T-helper 2 cell treated with Interferon-gamma antibody and Interleukin-4, amounts not matched to agents 100 ng/mL and 5 ng/mL, for 36 hours (primary cell): Measurements from ENCODE around the gene HES2. TPM values are rescaled to one million over a fixed set of nuclear protein-coding genes. Genes with fewer than 3 reads are reported as not detected.
"Not testable (repeated sequence)": the region's sequence is repeated elsewhere in the genome, so short reads cannot be mapped to it uniquely, and the experiment has no call there.

Experiments
- intact Hi-C: fragments of 100-400 bp; cut with micrococcal nuclease; formaldehyde crosslinking; loops from one replicate; pipeline ENCODE4 v1.15.1; 2023
- total RNA-seq: library from RNA; stranded (reverse); gene quantifications from 2 replicates; pipeline ENCODE4 v1.2.3, GENCODE V29; 2022

HES2 gene
- total RNA-seq, 1 donor from 2014 or later = 0.93 TPM

DNA sequence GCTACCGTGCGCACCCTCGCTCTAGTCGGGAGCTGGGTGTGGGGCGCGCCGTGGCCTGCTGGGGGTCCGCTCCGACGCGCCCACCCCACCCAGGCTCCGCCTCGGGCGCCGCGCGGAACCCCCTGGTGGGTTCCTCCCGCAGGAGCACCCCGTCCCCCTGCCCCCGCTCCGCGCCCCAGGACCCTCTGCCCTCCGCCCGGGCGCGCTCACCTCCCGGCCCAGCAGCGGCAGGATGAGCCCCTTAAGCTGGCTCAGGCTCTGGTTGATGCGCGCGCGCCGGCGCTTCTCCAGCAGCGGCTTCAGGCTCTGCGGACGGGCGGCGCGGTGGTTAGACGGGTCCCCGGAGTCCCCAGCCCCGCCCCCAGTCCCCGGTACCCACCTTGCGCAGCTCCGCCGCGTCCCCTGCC is 319 bp downstream of the HES2 start:
- intact Hi-C loops = no loop called here

DNA sequence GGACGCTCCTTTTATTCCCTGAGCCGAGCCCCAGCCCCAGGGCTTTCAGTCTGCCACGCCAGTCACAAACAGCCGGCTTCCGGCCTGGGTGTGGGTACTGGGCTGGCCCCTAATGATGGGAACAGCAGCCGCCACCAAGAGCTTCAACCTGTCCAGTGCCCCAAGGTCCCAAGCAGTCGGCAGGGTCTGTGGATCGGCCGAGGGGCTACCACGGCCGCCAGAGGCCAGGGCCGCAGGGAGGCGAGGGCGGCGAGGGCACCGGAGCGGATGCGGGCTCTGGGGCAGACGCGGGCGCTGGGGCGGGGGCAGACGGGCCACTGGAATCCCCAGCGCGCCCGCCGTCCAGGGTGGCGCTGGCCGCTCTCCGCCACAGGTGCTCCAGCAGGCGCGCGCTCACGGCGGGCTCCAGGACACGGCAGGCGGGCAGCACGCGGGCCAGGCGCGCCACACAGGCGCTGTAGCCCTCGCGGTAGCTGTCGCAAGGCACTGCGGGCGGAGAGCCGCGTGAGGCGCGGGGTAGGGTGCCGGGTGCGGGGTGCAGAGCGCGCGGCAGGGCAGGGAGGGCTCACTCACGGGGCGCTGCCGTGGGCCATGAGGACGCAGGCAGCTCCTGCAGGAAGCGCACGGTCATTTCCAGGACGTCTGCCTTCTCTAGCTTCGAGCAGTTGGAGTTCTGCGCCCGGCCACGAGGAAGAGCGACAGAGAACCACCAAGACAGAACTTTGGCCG is 887 bp downstream of the HES2 start:
- intact Hi-C loops = no loop called here

GRCh38 chr1:6417961-6418667 is 1.6 kb downstream of the HES2 start:
- intact Hi-C loops = no loop called here

DNA sequence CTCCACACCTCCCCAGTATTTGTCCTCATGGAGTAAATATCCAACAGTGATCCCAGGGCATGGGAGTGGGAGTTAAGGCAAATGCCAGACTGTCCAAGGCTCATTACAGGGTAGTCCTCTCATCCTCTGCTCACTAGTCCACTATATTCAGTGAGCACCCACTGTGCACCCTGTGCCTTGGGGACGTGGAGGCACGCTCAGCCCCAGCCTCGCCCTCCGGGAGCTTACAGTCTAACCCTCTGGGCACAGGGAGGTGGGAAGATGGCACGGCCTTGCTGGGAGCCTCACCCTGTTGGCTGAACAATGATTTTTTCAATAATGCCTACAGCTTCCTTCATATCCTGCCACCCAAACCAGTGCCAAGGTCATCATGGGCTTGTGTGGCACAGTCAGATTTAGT is 2.8 kb downstream of the HES2 start:
- intact Hi-C loops = no loop called here

DNA sequence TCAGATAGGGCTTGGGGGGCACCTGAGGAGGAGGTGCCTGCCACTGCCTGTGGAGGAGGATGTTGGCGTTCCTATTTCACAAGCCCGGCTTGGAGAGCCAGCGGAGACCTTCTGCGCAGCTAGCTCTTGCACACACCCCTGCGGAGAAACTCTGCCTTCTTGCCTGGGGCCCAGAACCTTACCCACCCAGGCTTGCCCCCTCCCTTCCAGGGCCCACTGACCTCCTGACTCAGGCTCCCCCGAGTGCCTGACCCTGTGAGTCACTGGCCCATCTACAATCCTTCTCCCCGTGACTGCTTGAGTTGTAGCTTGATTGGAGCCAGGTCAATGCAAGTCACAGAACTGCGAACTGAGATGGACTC is 3.4 kb downstream of the HES2 start:
- intact Hi-C loops = no loop called here

DNA sequence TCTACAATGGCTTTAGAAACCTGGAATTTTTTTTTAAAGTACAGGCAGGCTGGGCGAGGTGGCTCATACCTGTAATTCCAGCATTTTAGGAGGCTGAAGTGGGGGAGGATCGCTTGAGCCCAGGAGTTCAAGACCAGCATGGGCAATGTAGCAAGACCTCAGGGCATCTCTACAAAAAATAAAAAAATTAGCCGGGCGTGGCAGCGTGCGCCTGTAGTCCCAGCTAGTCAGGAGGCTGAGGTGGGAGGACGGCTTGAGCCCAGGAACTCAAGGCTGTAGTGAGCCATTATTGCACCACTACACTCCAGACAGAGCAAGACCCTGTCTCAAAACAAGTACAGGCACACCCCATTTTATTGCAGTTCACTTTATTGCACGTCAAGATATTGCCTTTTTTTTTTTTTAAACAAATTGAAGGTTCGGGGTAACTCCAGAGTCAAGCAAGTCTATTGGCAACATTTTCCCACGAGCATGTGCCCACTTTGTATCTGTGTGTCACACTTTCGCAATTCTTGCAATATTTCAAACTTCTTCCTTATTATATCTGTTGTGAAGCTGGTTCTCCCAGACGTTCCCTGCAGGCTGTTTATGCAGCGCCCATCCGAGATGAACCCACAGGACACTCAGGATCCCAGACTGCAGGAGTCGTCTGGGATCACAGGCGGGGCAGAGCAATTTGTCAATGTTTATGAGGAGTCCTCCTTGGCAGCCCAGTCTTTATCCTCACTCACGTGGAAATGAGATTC is 4.7 kb downstream of the HES2 start:
- intact Hi-C loops = no loop called here

DNA sequence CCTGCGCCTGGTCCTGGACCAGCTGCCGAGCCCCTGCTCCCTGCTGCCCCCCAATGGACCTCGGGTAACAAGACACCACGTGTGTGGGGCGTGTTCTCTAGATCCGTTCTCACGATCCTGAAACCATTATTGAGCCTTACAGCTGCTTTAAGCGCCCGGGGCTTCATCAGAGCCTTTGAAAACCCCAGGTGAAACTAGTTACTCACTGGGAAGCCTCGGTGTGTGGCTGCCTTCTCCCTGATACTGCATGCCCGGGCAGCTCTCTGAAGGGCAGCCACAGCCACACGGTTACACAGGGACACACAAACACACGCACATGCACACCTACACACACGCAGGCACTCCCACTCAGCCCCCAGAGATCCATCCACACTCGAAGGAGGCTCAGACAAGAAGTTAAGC is 5.3 kb downstream of the HES2 start:
- intact Hi-C loops = no loop called here

- intact Hi-C loops = no loop called here
Measured at GRCh38 chr1:6412896-6413295, 6.8 kb downstream of the HES2 start.

GRCh38 chr1:6410248-6410893 is 9.3 kb downstream of the HES2 start:
- intact Hi-C loops = no loop called here

GRCh38 chr1:6409733-6410132 is 10.0 kb downstream of the HES2 start:
- intact Hi-C loops = no loop called here

DNA sequence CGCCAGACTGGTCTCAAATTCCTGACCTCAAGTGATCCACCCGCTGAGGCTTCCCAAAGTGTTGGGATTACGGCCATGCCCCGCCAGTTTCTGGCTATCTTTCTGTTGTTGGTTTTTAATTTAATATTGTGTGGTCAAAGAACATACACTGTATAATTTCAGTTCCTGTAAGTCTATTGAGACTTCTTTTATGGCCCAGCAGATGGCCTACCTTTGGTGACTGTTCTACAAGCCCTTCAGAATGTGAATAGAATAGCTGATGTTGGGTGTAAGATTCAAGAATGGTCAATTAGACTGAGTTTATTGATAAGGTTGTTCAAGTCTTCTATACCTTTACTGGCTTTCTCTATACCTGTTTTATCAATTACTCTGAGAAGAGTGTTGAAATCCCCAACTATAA is 10.7 kb downstream of the HES2 start:
- intact Hi-C loops = no loop called here

DNA sequence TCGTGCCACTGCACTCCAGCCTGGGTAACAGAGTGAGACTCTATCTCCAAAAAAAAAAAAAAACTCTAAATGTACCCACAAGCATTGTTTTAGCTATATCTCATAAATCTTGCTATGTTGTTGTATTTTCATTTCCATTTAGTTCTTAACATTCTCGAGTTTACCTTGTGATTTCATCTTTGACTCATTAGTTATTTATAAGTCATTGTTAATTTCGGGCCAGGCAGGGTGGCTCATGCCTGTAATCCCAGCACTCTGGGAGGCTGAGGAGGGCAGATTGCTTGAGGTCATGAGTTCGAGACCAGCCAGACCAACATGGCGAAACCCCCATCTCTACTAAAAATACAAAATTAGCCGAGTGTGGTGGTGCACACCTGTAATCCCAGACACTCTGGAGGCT is 11.7 kb downstream of the HES2 start:
- intact Hi-C loops = no loop called here

DNA sequence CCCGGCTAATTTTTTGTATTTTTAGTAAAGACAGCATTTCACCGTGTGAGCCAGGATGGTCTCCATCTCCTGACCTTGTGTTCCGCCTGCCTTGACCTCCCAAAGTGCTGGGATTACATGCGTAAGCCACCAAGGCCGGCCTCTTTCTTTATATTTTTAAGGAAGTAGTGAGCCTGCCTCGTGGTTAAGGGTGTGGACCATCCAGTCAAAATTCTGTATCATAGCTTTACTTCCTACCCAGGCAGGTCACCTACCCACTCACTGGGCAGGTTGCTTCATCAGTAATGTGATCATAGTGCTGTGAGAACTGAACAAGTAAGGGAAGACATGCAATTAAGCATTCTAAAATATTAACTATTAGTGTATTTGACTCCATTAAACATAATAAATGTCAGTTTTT is 18.0 kb downstream of the HES2 start:
- intact Hi-C loops = no loop called here

DNA sequence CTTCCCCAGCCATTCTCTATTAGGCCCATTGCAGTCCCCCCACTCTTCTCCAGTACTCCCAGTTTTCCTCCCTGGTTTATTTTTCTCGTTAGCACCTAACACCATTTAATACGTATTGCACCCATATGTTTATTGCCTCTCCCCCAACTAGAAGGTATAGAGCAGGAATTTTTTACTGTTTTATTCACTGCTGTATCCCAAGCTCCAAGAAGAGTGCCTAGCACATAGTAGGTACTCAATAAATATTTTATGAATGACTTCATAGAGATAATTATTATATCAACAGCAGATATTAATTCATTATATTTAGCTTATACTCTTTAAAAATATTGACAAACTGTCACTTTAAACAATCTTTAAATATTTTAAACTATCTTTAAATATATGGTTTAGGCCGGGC is 20.4 kb downstream of the HES2 start:
- intact Hi-C loops = no loop called here

- intact Hi-C loops = no loop called here
Measured at GRCh38 chr1:6397844-6398441, 21.8 kb downstream of the HES2 start.

DNA sequence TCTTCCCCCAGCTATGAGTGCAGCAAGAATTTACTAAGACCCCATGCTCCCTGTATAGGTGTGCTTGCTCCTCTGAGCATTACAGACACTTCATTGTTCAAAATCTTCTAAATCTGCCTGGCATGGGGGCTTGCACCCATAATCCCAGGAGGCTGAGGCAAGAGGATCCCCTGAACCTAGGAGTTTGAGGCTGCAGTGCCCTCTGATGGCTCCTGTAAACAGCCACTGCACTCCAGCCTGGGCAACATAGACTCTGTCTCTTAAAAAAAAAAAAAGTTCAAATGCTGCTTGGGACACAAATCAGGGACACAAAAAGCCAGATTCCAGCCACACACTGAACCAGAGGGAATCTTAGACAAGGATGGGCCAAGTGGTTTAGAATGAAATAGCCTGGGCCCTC is 22.7 kb downstream of the HES2 start:
- intact Hi-C loops = no loop called here

GRCh38 chr1:6395781-6396244 is 23.9 kb downstream of the HES2 start:
- intact Hi-C loops = not testable (repeated sequence)

DNA sequence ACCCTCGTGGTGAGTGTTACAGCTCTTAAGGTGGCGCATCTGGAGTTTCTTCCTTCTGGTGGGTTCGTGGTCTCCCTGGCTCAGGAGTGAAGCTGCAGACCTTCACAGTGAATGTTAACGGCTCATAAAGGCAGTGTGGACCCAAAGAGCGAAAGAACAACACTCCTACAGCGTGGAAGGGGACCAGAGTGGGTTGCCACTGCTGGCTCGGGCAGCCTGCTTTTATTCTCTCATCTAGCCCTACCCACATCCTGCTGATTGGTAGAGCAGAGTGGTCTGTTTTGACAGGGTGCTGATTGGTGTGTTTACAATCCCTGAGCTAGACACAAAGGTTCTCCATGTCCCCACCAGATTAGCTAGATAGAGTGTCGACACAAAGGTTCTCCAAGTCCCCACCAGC is 24.6 kb downstream of the HES2 start:
- intact Hi-C loops = not testable (repeated sequence)

DNA sequence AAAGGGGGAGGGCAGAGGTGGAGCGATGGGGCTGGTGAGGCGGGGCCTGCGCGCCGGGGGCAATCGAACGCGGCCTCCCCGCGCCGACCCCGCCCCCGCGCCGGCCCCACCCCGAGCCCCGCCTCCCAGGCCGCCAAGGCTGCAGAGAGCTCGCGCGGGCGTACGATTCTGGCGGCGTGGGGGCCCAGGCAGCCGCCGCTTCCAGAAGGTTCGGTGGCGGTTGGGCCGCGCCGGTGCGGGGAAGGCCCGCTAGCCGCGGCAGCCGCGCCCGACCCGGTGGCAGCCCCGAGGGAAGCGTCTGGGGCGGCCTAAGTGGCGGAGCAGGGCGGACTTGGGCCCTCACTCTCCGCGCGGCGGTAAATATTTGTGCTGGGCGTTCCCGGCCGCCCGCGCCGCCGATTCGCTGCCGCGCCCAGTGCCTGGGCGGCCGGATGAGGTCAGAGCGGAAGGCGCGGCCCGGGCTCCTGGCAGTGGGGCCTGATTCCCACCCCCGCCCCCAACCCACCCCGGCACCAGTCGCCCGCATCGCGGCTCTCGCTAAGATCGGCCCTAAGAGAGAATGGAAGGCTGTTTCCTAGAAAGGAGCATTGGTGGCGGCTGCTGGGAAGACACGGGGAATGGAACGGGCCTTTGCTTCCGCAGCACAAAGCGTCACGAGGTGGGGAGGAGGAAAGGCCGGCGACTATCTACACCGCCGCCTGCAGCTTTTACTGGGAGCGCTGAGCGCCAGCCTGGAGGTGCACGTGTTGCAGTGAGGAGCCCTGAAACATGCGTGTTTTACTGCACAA is 26.1 kb downstream of the HES2 start, which contains the start of gene ACOT7:
ACOT7 (minus strand) TSS at position 368 of the 788 bp plus-strand sequence. CDS start 368 bp downstream, outside the sequence.
- intact Hi-C loops = loop anchor here (1.0 kb wide), 2 partner anchors 34 to 45 kb away; no protein-coding TSS in a partner anchor

DNA sequence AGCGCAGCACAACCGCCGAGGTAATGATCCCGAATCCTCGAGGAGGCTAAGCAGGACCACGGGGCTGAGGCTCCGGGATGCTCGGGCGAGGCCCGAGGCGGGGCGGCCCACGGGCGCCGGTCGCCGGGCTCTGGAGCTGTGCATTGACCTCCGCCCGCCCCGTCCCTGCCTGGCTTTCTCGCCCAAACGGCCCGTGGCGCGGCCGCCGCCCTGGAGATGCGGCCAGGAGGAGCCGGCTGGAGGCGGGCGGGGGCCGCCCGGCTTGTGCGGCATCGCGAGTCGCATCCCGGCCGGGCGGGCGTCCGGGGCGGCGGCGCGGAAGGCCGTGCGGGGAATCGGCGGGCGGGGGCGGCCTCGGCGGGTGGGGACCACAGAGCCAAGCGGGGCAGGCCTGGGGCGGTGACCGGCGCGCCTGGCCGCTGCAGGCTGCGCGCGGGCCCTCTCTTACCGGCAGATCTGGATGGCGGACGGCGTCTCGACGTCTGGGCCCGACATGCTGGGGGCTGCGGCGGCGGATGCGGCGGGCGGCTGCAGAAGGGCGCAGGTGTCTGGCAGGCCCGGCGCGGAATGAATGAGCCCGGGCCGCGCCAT is 26.8 kb downstream of the HES2 start:
- intact Hi-C loops = loop anchor here (1.0 kb wide), 2 partner anchors 34 to 45 kb away; no protein-coding TSS in a partner anchor
